Fibroblast of mammary gland (primary cell): Measurements from ENCODE around the gene HERC3.
"Not testable (repeated sequence)": the region's sequence is repeated elsewhere in the genome, so short reads cannot be mapped to it uniquely, and the experiment has no call there.

ENCODE experiments used
- DNase-seq: peaks from one replicate; pipeline ENCODE4 v3.0.0-alpha.2; 2010; ENCODE audit warnings: low read depth
- H3K4me3 ChIP-seq: 2 replicates; pipeline ENCODE4 v1.5.1; 2011; ENCODE audit warnings: low read depth, mild to moderate bottlenecking, low read length, moderate library complexity; ENCODE audit not compliant: control insufficient read depth
- TF ChIP-seq, protein P1 (sequence below): conservative IDR thresholded peaks from 2 replicates; pipeline ENCODE4 v1.5.1; 2011; ENCODE audit warnings: low read depth, low read length, inconsistent platforms; ENCODE audit not compliant: control insufficient read depth, insufficient read depth

The HERC3 gene

DNA sequence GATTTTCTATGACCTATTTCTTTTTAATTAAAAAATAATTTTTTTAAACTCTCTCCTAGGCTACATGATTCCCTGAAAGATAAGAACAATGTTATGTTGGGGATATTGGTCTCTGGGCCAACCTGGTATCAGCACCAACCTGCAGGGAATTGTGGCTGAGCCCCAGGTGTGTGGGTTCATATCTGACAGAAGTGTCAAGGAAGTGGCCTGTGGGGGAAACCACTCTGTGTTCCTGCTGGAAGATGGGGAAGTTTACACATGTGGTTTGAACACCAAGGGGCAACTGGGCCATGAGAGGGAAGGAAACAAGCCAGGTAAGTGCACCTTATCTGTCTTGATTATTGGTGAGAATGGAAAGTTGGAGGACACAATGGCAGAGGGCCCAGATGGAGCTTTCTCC, 13.5 kb downstream of the HERC3 start:
- no peak overlapping the region for H3K4me3 ChIP-seq

DNA sequence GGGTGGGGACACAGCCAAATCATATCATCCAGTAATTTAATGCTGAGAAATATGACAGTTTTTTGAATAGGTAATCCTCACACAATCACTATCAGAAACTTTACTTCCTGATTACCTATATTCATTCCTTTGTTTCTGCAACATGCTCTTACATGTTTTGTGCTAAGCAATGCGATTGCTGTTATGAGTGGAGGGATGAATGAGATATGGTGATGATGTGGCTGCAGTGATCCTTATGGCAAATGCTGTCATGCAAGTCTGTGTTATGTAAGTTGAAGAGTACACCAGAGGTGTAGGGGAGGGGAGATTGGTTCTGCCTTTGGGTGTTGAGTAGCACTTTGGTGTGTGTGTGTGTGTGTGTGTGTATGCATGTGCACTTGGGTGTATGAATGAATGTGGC, 14.6 kb downstream of the HERC3 start:
- DNase-seq = no peak
- TF ChIP-seq, protein P1, sequence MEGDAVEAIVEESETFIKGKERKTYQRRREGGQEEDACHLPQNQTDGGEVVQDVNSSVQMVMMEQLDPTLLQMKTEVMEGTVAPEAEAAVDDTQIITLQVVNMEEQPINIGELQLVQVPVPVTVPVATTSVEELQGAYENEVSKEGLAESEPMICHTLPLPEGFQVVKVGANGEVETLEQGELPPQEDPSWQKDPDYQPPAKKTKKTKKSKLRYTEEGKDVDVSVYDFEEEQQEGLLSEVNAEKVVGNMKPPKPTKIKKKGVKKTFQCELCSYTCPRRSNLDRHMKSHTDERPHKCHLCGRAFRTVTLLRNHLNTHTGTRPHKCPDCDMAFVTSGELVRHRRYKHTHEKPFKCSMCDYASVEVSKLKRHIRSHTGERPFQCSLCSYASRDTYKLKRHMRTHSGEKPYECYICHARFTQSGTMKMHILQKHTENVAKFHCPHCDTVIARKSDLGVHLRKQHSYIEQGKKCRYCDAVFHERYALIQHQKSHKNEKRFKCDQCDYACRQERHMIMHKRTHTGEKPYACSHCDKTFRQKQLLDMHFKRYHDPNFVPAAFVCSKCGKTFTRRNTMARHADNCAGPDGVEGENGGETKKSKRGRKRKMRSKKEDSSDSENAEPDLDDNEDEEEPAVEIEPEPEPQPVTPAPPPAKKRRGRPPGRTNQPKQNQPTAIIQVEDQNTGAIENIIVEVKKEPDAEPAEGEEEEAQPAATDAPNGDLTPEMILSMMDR = no peak
- no peak overlapping the region for H3K4me3 ChIP-seq

More for the DNA sequence above, 13.5 kb downstream of the HERC3 start:
- DNase-seq = no peak
- TF ChIP-seq, protein P1 = no peak

DNA sequence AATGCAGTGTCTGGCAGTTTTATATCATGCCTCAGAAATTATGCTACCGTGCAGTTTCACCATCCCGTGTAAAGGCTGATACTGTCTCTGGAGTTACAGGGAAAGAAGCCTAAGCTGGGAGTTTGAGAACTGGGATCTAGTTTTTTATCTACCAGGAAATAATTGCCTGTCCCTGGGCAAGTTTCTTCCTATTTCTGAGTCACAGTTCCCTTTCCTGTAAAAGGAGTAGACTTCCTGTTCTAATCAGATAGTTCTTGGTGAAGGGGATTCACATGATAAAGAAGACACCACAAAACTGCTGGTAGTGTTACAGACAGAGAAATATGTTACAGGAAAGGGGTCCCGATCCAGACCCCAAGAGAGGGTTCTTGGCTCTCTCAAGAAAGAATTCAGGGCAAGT, 17.1 kb downstream of the HERC3 start:
- TF ChIP-seq, protein P1 = no peak
- no peak for DNase-seq

DNA sequence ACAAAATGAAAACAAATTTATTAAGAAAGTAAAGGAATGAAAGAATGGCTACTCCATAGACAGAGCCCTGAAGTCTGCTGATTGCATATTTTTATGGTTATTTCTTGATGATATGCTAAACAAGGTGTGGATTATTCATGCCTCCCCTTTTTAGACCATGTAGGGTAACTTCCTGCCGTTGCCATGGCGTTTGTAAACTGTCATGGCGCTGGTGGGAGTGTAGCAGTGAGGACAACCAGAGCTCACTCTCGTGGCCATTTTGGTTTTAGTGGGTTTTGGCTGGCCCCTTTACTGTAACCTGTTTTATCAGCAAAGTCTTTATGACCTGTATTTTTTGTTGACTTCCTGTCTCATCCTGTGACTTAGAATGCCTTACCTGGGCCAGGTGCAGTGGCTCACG, 17.5 kb downstream of the HERC3 start:
- DNase-seq, H3K4me3 ChIP-seq: not testable (repeated sequence)

More for the DNA sequence above, 17.1 kb downstream of the HERC3 start:
- no peak overlapping the region for H3K4me3 ChIP-seq

DNA sequence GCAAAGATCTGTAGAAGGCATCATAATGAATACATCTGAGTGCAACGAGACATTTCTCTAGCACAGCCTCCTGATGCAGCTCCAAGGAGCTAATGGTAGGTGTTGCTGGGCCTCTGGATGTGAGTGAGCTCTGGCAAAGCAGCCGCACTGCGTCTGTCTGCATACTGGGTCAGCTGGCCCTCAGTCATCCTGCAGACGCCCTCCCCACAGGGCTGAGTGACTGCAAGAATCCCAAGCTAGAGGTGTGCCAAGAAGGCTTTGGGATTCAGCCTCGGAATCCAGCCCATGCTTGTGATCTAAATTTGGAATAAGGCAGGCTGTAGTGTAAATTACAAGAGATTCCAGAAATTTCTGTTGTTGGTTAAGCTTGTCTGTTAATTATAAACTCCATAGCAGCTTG, 18.5 kb downstream of the HERC3 start:
- TF ChIP-seq, protein P1 = no peak
- DNase-seq = peak; percentile 89
- no peak overlapping the region for H3K4me3 ChIP-seq

DNA sequence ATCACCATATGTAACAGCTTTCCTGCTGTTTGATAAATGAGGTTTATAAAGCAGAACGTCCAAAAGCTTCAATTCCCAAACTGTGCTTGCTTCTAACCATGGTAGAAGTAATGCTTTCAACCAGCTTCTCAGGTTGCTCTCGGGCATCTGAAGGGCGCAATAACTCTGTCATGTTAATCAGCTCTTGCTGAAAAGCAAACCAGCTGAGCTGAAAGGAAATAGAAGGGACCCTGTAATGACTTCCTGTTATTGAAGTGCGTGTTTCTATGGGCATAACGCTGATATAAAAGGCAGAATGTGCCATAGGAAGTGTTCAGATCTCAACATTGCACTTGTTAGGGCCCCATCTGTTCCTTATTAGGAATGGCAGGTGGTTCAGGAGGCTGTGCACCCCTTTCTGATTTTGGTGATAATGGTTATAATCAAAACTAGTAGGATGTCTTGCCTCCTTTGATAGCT, 21.2 kb downstream of the HERC3 start:
- no peak overlapping the region for H3K4me3 ChIP-seq

DNA sequence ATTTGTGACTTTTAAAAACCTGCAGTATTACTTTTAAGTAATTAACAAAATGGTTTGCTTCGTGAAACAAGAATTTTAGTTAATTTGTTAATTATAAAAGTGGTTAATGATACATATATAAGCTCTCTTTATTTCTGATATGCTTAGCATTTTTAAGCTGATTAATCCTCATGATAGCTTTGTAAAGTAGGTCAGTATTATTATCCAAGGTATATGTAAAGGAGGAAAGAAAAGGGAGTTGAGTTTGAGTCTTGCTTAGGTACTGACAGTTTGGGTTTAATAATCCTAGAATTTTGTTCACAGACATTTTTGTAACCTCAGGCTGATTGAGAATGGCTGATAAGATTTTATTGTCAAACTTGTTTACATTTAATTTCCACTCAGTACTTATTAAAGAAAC, 21.8 kb downstream of the HERC3 start:
- TF ChIP-seq, protein P1 = no peak
- no peak overlapping the region for H3K4me3 ChIP-seq
- no peak for DNase-seq

More for the DNA sequence above, 21.2 kb downstream of the HERC3 start:
- no peak for DNase-seq
- TF ChIP-seq, protein P1 = no peak
